K562 (cell line): ENCODE results near the gene METRN. TPM values are rescaled to one million over a fixed set of nuclear protein-coding genes. Genes with fewer than 3 reads are reported as not detected.

Source experiments
- ASH1L ChIP-seq: fragments of 450-650 bp; IDR thresholded peaks from 2 replicates; pipeline ENCODE4 v1.6.1; 2018; ENCODE audit warnings: borderline replicate concordance, mild to moderate bottlenecking, low read depth; ENCODE audit not compliant: partially characterized antibody
- BRCA1 ChIP-seq, 2 experiments: fragments of 450-650 bp in 1 of 2; sonication (generic) in 1 of 2; formaldehyde crosslinking in 1 of 2; IDR thresholded peaks; 2 replicates each; pipeline versions ENCODE4 v1.5.0 to v1.6.1; 2017 to 2020; ENCODE audit warnings: mild to moderate bottlenecking in 1 of 2, missing genetic modification reagents in 1 of 2
- CEBPB ChIP-seq: fragments of 450-650 bp; IDR thresholded peaks from 2 replicates; pipeline ENCODE4 v1.6.1; 2016; ENCODE audit warnings: missing genetic modification characterization, missing compliant biosample characterization
- JUND ChIP-seq, 2 experiments: IDR thresholded peaks; 2 replicates in 1 of 2; 3 replicates in 1 of 2; pipeline ENCODE4 v1.6.1; 2011; ENCODE audit warnings: borderline replicate concordance in 2 of 2, low read depth in 2 of 2, low read length in 2 of 2, improper control_type of control experiment in 1 of 2, missing biosample characterization in 1 of 2, missing genetic modification characterization in 1 of 2, missing genetic modification reagents in 1 of 2
- NCOA4 ChIP-seq: fragments of 450-650 bp; IDR thresholded peaks from 2 replicates; pipeline ENCODE4 v1.6.1; 2018; ENCODE audit warnings: mild to moderate bottlenecking; ENCODE audit not compliant: partially characterized antibody
- NELFE ChIP-seq: IDR thresholded peaks from 2 replicates; pipeline ENCODE4 v1.6.1; 2011; ENCODE audit warnings: mild to moderate bottlenecking; ENCODE audit not compliant: insufficient read depth, insufficient read length
- POU5F1 ChIP-seq: fragments of 150-350 bp; IDR thresholded peaks from 2 replicates; pipeline ENCODE4 v1.6.1; 2014; ENCODE audit warnings: borderline replicate concordance, low read length, low read depth, mild to moderate bottlenecking; ENCODE audit not compliant: partially characterized antibody
- SAFB ChIP-seq: fragments of 200-400 bp; formaldehyde crosslinking; IDR thresholded peaks from 2 replicates; pipeline ENCODE4 v1.6.1; 2017; ENCODE audit warnings: low read depth, low read length, borderline replicate concordance
- SAP30 ChIP-seq: fragments of 200-600 bp; sonication (generic); IDR thresholded peaks from 2 replicates; pipeline ENCODE4 v1.6.1; 2012; ENCODE audit warnings: borderline replicate concordance, low read depth, mild to moderate bottlenecking, moderate library complexity, low read length, control low read depth, inconsistent platforms; ENCODE audit not compliant: insufficient read depth, poor library complexity, severe bottlenecking
- SNIP1 ChIP-seq: fragments of 450-650 bp; IDR thresholded peaks from 2 replicates; pipeline ENCODE4 v1.7.1; 2017; ENCODE audit warnings: low read depth, mild to moderate bottlenecking
- TCF3 ChIP-seq: sonication (generic); formaldehyde crosslinking; IDR thresholded peaks from 2 replicates; pipeline ENCODE4 v1.4.0; 2020; ENCODE audit warnings: mild to moderate bottlenecking, missing genetic modification reagents
- TRIM28 ChIP-seq: fragments of 450-650 bp; IDR thresholded peaks from 2 replicates; pipeline ENCODE4 v1.6.1; 2017
- ZNF124 ChIP-seq: sonication (generic); formaldehyde crosslinking; IDR thresholded peaks from 2 replicates; pipeline ENCODE4 v1.8.1; 2022; ENCODE audit warnings: missing genetic modification reagents
- polyA plus RNA-seq, 8 experiments: library from polyadenylated mRNA; depleted of rRNA in 4 of 8; stranded (reverse) in 5 of 8; unstranded in 3 of 8; fragments of >200 nt; fragmentation: Nextera tagmentation in 2 of 8; fragmentation: Illumina TruSeq in 1 of 8; extraction: Ambion mirVana in 2 of 8; extraction: Trizol in 1 of 8; gene quantifications; 2 replicates each; pipeline versions ENCODE4 v1.2.1 to v1.2.3, GENCODE V29; 2011 to 2014; ENCODE audit warnings: inconsistent platforms in 1 of 8, missing spikeins in 1 of 8
- total RNA-seq, 7 experiments: library from RNA; depleted of rRNA in 6 of 7; stranded (reverse); fragments of >200 nt in 6 of 7; fragmentation: Illumina TruSeq in 2 of 7; extraction: Trizol in 2 of 7; gene quantifications; 2 replicates each; pipeline versions ENCODE4 v1.2.1 to v1.2.3, GENCODE V29; 2011 to 2021; ENCODE audit warnings: low replicate concordance in 1 of 7
- TF ChIP-seq, protein P1 (sequence below): IDR thresholded peaks from 2 replicates; pipeline ENCODE4 v1.6.1; 2011; ENCODE audit not compliant: insufficient read length; ENCODE audit errors: extremely low read depth
- TF ChIP-seq, protein P2 (sequence below), 2 experiments: fragments of 450-650 bp; conservative IDR thresholded peaks; 2 replicates each; pipeline ENCODE4 v1.6.1; 2017; ENCODE audit warnings: mild to moderate bottlenecking in 2 of 2, moderate library complexity in 2 of 2
- TF ChIP-seq, protein P3 (sequence below): fragments of 450-650 bp; IDR thresholded peaks from 2 replicates; pipeline ENCODE4 v1.6.1; 2017; ENCODE audit warnings: antibody characterized with exemption
- TF ChIP-seq, protein P4 (sequence below): fragments of 250-450 bp; sonication (Bioruptor Pico); IDR thresholded peaks from 2 replicates; pipeline ENCODE4 v1.4.0; 2020; ENCODE audit warnings: mild to moderate bottlenecking, moderate library complexity
- TF ChIP-seq, protein P5 (sequence below): sonication (generic); formaldehyde crosslinking; IDR thresholded peaks from 2 replicates; pipeline ENCODE4 v1.8.0; 2022; ENCODE audit warnings: mild to moderate bottlenecking, missing genetic modification reagents

METRN gene
- total and polyA plus RNA-seq, 9 of the 15 experiments (the other 6 are each of a cell fraction or from before 2014, with no cell fraction given), result 0.20 to 89.8 (median 15.4) TPM

DNA sequence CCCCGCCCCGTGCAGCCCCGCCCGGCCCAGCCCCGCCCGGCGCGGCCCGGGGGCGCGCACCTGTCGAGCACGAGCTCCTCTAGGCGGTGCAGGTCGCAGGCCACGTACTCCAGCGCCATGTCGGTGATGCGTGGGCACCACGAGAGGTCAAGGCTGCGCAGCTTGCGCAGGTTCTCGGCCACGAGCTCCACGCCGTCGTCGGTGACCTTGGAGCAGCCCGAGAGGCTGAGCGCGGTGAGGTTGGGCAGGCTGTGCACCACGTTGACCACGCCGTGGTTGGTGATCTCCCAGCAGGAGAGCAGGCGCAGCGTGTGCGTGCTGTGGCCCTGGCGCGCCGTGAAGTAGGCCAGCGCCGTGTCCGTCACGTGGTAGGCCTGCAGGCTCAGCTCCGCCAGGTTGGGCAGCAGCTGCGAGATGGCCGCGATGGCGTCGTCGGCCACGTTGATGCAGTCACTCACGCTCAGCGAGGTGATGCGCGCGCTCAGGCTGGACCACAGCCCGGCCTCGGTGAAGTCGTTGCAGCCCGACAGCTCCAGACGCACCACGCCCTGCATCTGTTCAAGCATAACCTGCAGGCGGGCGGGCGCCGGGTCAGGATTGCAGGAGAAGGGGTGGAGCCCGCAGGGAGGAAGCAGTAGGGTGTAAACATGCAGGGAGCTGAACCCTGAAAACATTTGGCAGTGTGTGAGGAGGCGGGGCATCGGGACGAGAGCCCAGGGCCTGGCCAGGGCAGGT is 19.4 kb upstream of the METRN start (continued):
- TF ChIP-seq NELFE, result no peak
- TF ChIP-seq ZNF124 (CRISPR knock-in tag), result no peak
- TF ChIP-seq ASH1L, result no peak
- TF ChIP-seq, protein P1, sequence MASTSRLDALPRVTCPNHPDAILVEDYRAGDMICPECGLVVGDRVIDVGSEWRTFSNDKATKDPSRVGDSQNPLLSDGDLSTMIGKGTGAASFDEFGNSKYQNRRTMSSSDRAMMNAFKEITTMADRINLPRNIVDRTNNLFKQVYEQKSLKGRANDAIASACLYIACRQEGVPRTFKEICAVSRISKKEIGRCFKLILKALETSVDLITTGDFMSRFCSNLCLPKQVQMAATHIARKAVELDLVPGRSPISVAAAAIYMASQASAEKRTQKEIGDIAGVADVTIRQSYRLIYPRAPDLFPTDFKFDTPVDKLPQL, result no peak
- TF ChIP-seq JUND (IDR thresholded peaks at IDR 0.05; ENCODE audit: borderline replicate concordance, low read depth, low read length), result no peak
- peak; percentile 35; the same call in 1 of the 3 replicates for TF ChIP-seq JUND (tag; IDR thresholded peaks at IDR 0.05; ENCODE audit: borderline replicate concordance, low read depth, low read length)
- no peak for TF ChIP-seq SNIP1
- TF ChIP-seq BRCA1 (IDR thresholded peaks at IDR 0.05), result no peak
- TF ChIP-seq BRCA1 (CRISPR knock-in tag; IDR thresholded peaks at IDR 0.05), result peak; percentile 26; the same call in 1 of the 2 replicates
- TF ChIP-seq, protein P2, sequence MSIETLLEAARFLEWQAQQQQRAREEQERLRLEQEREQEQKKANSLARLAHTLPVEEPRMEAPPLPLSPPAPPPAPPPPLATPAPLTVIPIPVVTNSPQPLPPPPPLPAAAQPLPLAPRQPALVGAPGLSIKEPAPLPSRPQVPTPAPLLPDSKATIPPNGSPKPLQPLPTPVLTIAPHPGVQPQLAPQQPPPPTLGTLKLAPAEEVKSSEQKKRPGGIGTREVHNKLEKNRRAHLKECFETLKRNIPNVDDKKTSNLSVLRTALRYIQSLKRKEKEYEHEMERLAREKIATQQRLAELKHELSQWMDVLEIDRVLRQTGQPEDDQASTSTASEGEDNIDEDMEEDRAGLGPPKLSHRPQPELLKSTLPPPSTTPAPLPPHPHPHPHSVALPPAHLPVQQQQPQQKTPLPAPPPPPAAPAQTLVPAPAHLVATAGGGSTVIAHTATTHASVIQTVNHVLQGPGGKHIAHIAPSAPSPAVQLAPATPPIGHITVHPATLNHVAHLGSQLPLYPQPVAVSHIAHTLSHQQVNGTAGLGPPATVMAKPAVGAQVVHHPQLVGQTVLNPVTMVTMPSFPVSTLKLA (conservative IDR thresholded peaks at IDR 0.05), result peak; percentile 33 to 64; a peak in 3 of 4 replicates
- TF ChIP-seq TCF3 (CRISPR knock-in tag), result no peak
- TF ChIP-seq, protein P3, sequence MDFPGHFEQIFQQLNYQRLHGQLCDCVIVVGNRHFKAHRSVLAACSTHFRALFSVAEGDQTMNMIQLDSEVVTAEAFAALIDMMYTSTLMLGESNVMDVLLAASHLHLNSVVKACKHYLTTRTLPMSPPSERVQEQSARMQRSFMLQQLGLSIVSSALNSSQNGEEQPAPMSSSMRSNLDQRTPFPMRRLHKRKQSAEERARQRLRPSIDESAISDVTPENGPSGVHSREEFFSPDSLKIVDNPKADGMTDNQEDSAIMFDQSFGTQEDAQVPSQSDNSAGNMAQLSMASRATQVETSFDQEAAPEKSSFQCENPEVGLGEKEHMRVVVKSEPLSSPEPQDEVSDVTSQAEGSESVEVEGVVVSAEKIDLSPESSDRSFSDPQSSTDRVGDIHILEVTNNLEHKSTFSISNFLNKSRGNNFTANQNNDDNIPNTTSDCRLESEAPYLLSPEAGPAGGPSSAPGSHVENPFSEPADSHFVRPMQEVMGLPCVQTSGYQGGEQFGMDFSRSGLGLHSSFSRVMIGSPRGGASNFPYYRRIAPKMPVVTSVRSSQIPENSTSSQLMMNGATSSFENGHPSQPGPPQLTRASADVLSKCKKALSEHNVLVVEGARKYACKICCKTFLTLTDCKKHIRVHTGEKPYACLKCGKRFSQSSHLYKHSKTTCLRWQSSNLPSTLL, result no peak
- peak; percentile 27 for TF ChIP-seq SAP30
- TF ChIP-seq, protein P4, sequence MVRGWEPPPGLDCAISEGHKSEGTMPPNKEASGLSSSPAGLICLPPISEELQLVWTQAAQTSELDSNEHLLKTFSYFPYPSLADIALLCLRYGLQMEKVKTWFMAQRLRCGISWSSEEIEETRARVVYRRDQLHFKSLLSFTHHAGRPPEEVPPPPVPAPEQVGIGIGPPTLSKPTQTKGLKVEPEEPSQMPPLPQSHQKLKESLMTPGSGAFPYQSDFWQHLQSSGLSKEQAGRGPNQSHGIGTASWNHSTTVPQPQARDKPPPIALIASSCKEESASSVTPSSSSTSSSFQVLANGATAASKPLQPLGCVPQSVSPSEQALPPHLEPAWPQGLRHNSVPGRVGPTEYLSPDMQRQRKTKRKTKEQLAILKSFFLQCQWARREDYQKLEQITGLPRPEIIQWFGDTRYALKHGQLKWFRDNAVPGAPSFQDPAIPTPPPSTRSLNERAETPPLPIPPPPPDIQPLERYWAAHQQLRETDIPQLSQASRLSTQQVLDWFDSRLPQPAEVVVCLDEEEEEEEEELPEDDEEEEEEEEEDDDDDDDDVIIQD (CRISPR knock-in tag), result no peak
- no peak for TF ChIP-seq CEBPB (tag)
- TF ChIP-seq, protein P5, sequence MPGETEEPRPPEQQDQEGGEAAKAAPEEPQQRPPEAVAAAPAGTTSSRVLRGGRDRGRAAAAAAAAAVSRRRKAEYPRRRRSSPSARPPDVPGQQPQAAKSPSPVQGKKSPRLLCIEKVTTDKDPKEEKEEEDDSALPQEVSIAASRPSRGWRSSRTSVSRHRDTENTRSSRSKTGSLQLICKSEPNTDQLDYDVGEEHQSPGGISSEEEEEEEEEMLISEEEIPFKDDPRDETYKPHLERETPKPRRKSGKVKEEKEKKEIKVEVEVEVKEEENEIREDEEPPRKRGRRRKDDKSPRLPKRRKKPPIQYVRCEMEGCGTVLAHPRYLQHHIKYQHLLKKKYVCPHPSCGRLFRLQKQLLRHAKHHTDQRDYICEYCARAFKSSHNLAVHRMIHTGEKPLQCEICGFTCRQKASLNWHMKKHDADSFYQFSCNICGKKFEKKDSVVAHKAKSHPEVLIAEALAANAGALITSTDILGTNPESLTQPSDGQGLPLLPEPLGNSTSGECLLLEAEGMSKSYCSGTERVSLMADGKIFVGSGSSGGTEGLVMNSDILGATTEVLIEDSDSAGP (CRISPR knock-in tag), result peak; percentile 61; the same call in 1 of the 2 replicates
- TF ChIP-seq TRIM28, result no peak
- TF ChIP-seq NCOA4, result no peak
- TF ChIP-seq SAFB, result peak; percentile 51
- TF ChIP-seq POU5F1, result no peak
